CD4-positive, alpha-beta memory T cell (primary cell): Measurements from ENCODE around the gene HOXA9. TPM values are rescaled to one million over a fixed set of nuclear protein-coding genes. Genes with fewer than 3 reads are reported as not detected.

Experiments
- CTCF ChIA-PET: fragments of 350-600 bp; sonication (Branson Sonifier 250); formaldehyde crosslinking; loops from one replicate; lab custom pipeline; 2021; ENCODE audit warnings: inconsistent platforms; ENCODE audit not compliant: partially characterized antibody; lab: Charles Lee
- POLR2A ChIA-PET: fragments of 350-600 bp; sonication (Branson Sonifier 250); formaldehyde crosslinking; loops from one replicate; lab custom pipeline; 2021; ENCODE audit not compliant: partially characterized antibody; lab: Charles Lee
- DNase-seq, 5 donors: peaks; one replicate each; pipeline versions ENCODE4 v3.0.0 to v3.0.0-alpha.2; 2020 to 2022; ENCODE audit warnings: mixed read lengths in 1 of 5
- H3K27ac ChIP-seq: one replicate; pipeline ENCODE4 v1.7.0; 2013; ENCODE audit warnings: low read depth, low read length
- H3K27me3 ChIP-seq: 2 replicates; pipeline ENCODE4 v1.7.0; 2013; ENCODE audit warnings: mild to moderate bottlenecking, low read length, moderate library complexity; ENCODE audit not compliant: insufficient read depth
- H3K36me3 ChIP-seq: 2 replicates; pipeline ENCODE4 v1.7.0; 2013; ENCODE audit warnings: mild to moderate bottlenecking, low read length, moderate library complexity; ENCODE audit not compliant: insufficient read depth
- H3K4me1 ChIP-seq: 2 replicates; pipeline ENCODE4 v1.7.0; 2013; ENCODE audit warnings: mild to moderate bottlenecking, low read length, moderate library complexity; ENCODE audit not compliant: insufficient read depth
- H3K4me3 ChIP-seq, 2 donors: one replicate each; pipeline ENCODE4 v1.7.0; 2013; ENCODE audit warnings: low read length in 2 of 2, mild to moderate bottlenecking in 1 of 2
- H3K9me3 ChIP-seq, 2 donors: one replicate each; pipeline ENCODE4 v1.7.0; 2013; ENCODE audit warnings: low read length in 2 of 2, control low read depth in 1 of 2; ENCODE audit not compliant: control insufficient read depth in 1 of 2
- H3K27ac Mint-ChIP-seq, 7 donors: one replicate each; pipeline ENCODE4 v1.8.0; 2020 to 2021; ENCODE audit warnings: mixed read lengths in 7 of 7, mild to moderate bottlenecking in 6 of 7, inconsistent platforms in 3 of 7, moderate library complexity in 3 of 7
- H3K27me3 Mint-ChIP-seq, 2 donors: one replicate each; pipeline ENCODE4 v1.8.0; 2020 to 2021; ENCODE audit warnings: mixed read lengths in 2 of 2
- H3K36me3 Mint-ChIP-seq, 2 donors: one replicate each; pipeline ENCODE4 v1.8.0; 2020 to 2021; ENCODE audit warnings: mixed read lengths in 2 of 2, inconsistent platforms in 1 of 2, mild to moderate bottlenecking in 1 of 2
- H3K4me1 Mint-ChIP-seq, 4 donors: one replicate each; pipeline ENCODE4 v1.8.0; 2020 to 2021; ENCODE audit warnings: mixed read lengths in 4 of 4, mild to moderate bottlenecking in 1 of 4
- H3K4me3 Mint-ChIP-seq, 8 donors: one replicate each; pipeline ENCODE4 v1.8.0; 2020 to 2021; ENCODE audit warnings: mixed read lengths in 8 of 8, mild to moderate bottlenecking in 7 of 8, moderate library complexity in 6 of 8, inconsistent platforms in 3 of 8
- H3K9me3 Mint-ChIP-seq, 8 donors: one replicate each; pipeline ENCODE4 v1.8.0; 2020 to 2021; ENCODE audit warnings: mixed read lengths in 8 of 8, mild to moderate bottlenecking in 5 of 8, inconsistent platforms in 3 of 8, moderate library complexity in 1 of 8
- intact Hi-C: fragments of 100-400 bp; cut with micrococcal nuclease; formaldehyde crosslinking; loops from one replicate; pipeline ENCODE4 v1.15.1; 2023
- polyA plus RNA-seq, 2 donors: library from polyadenylated mRNA; unstranded; fragments of 300-500 nt; fragmentation: Illumina TruSeq; gene quantifications; one replicate each; pipeline ENCODE4 v1.2.3, GENCODE V29; 2021
- total RNA-seq, 2 experiments: library from RNA; stranded (reverse); gene quantifications; one replicate each; pipeline ENCODE4 v1.2.3, GENCODE V29; 2021

HOXA9 gene
- total and polyA plus RNA-seq, 4 experiments from 2014 or later: not detected

DNA sequence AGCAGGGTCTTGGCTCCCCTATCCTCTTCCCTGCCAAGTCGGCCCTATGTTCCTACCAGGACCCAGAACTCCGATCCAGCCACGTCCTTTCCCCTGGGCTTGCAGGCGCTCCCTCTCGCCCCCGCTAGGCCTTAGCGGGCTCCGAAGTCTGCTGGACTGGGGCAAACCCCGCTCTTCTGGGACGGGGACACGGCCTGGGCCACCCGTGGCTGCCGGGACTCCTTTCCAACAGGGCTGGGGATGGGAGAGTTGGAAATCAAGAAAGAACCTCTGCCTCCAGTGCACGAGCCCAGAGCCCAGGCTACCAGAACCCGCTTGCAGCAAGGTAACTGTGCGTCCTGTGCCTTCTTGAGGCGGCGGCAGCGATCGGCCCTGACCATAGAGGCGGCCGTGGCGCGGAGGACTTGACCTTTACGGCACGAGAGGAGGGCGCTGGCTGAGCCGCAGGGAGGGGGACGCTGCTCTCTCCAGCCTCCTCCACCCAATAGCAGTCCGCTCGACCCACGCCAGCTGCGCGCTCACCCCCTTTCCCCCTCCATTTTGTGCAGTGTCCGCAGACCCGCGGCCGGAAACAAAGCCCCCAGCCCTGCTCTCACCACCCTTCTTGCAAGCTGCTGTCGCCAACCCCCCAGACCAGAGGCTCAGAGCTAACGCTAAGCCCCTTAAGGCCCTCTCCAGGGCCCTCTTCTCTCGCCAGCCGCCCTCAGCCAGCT is 26.7 kb upstream of the HOXA9 start:
- peak overlapping the region in 4 of 7 donors; percentile 29 to 89 (median 62) for H3K27ac Mint-ChIP-seq
- CTCF ChIA-PET: interaction anchor here (1.2 to 1.3 kb wide), 2 partner anchors 13 to 15 kb away, joined by 3 to 4 read pairs; no protein-coding TSS in a partner anchor
- peaks cover 47% of the 10 kb centered on the region for H3K4me1 ChIP-seq

DNA sequence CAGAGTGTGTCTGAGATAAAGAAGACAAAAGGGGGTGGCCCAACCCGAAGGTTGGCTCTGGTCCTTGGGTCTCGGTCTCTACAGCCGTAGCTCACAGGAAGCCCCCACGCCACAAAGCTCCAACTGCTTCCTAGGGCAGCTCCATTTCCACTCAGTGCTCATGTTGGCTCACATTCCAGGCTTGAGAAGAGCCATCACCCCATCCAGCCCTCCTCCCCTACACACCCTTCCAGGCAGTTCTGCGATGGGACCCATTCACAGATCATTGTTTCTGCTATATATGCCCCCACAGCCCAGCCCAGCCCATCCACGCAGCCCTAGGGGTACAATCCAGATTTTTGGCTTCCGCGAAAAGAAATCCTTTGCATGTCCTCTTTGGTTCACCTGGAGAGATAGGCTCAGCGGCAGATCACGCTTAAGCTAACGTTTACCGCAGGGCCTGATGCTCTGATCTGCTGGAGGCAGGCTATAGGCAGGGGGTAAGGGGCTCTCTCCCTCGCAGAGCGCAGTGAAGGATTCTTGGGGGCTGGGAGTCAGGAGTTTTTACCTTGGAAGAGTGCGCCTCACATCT is 25.9 kb upstream of the HOXA9 start:
- peak overlapping the region in 2 of 7 donors; percentile 16 to 89 for H3K27ac Mint-ChIP-seq
- no peaks in the 10 kb centered on the region for H3K36me3 ChIP-seq
- peaks cover 51% of the 10 kb centered on the region for H3K4me1 ChIP-seq
- CTCF ChIA-PET: interaction anchor here (0.8 to 4.9 kb wide), 4 partner anchors 9 to 1340 kb away, joined by 3 to 38 read pairs (median 4); no protein-coding TSS in a partner anchor
- H3K9me3 ChIP-seq: no peaks in the 10 kb centered on the region
- peaks cover 86% of the 10 kb centered on the region for H3K27me3 ChIP-seq
- H3K27me3 Mint-ChIP-seq: peaks cover 71 to 76% of the 10 kb centered on the region in 2 donors
- POLR2A ChIA-PET: interaction anchor here (0.7 to 1.6 kb wide), 3 partner anchors 8 to 23 kb away, joined by 3 read pairs; no protein-coding TSS in a partner anchor
- intact Hi-C loops: loop anchor here (10.0 kb wide), 1 partner anchor 984 kb away; no protein-coding TSS in a partner anchor
- H3K4me3 ChIP-seq: no peak overlapping the region
- no peak overlapping the region for H3K27ac ChIP-seq
- no peak for DNase-seq
- H3K36me3 Mint-ChIP-seq: no peaks in the 10 kb centered on the region
- peaks cover 17 to 65% (median 36%) of the 10 kb centered on the region in 4 donors for H3K4me1 Mint-ChIP-seq
- peak overlapping the region in 1 of 8 donors; percentile 75 for H3K4me3 Mint-ChIP-seq
- H3K9me3 Mint-ChIP-seq: peaks cover 0 to 4% (median 0%) of the 10 kb centered on the region in 8 donors

More for the DNA sequence above, 26.7 kb upstream of the HOXA9 start:
- Mint-ChIP-seq H3K4me1 (peaks cover 14 to 62% (median 35%) of the 10 kb centered on the region in 4 donors), H3K9me3 (peaks cover 0 to 2% (median 0%) of the 10 kb centered on the region in 8 donors), H3K27me3 (peaks cover 68 to 78% of the 10 kb centered on the region in 2 donors), H3K36me3 (no peaks in the 10 kb centered on the region), H3K4me3 (peak overlapping the region in 7 of 8 donors; percentile 57 to 80 (median 71))
- no peak overlapping the region for H3K27ac ChIP-seq
- H3K4me3 ChIP-seq: no peak overlapping the region
- peaks cover 86% of the 10 kb centered on the region for H3K27me3 ChIP-seq
- H3K36me3 ChIP-seq: no peaks in the 10 kb centered on the region
- no peak for DNase-seq
- intact Hi-C loops: loop anchor here (10.0 kb wide), 1 partner anchor 983 kb away; no protein-coding TSS in a partner anchor
- POLR2A ChIA-PET: interaction anchor here (1.3 kb wide), 2 partner anchors 19 to 42 kb away, joined by 3 to 4 read pairs; no protein-coding TSS in a partner anchor
- no peaks in the 10 kb centered on the region for H3K9me3 ChIP-seq

DNA sequence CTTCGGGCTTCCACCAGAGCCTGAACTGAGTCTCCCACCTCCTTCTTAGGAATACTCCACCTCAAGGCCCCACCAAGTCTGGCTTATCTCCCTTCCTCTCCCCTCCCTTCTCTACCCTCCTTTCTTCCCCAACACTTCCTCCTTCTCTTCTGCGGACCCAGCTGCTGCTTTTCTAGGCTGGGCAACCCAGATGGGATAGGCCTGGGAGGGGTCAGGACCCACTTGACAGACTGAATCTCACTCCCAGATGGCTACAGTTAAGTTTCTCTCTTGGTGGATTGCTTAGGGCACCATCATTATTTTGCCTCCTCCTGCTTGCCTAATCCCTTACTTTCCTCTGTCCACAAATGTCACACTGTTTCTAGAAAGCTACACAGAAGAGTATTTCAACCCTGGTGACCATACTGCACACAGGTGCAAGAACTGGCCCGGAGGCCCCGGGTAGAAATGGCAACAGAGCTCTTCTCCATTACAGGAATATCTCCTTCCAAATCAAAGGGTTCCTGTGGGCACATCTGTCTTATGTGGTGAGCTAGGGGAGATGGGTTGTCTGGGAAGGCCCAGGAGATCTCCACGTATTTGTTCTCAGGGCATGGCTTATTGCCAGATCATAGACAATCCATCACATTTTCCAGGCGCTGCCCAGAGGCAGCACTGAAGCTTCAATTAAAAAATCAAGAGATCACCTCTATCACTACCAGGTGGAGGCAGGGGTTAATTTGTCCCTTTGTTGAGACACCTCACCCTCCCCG is 24.8 kb upstream of the HOXA9 start:
- no peak overlapping the region for H3K4me3 ChIP-seq
- H3K4me3 Mint-ChIP-seq: peak overlapping the region in 6 of 8 donors; percentile 35 to 77 (median 57)
- peaks cover 96% of the 10 kb centered on the region for H3K27me3 ChIP-seq
- H3K9me3 Mint-ChIP-seq: peaks cover 0 to 7% (median 0%) of the 10 kb centered on the region in 8 donors
- DNase-seq: no peak
- H3K27me3 Mint-ChIP-seq: peaks cover 76 to 81% of the 10 kb centered on the region in 2 donors
- H3K4me1 ChIP-seq: peaks cover 62% of the 10 kb centered on the region
- H3K9me3 ChIP-seq: no peaks in the 10 kb centered on the region
- peak overlapping the region in 1 of 7 donors; percentile 89 for H3K27ac Mint-ChIP-seq
- no peaks in the 10 kb centered on the region for H3K36me3 ChIP-seq
- H3K36me3 Mint-ChIP-seq: peaks cover 0 to 1% of the 10 kb centered on the region in 2 donors
- H3K27ac ChIP-seq: no peak overlapping the region
- peaks cover 26 to 74% (median 46%) of the 10 kb centered on the region in 4 donors for H3K4me1 Mint-ChIP-seq
- ChIA-PET POLR2A (interaction anchor here (0.7 to 1.7 kb wide), 4 partner anchors 8 to 25 kb away, joined by 3 to 5 read pairs (median 3); partner anchors contain the start of gene HOXA9), CTCF (interaction anchor here (0.9 to 4.9 kb wide), 5 partner anchors 8 to 29 kb away, joined by 3 to 38 read pairs (median 3); no protein-coding TSS in a partner anchor)
- intact Hi-C loops: loop anchor here (10.0 kb wide), 1 partner anchor 985 kb away; no protein-coding TSS in a partner anchor

DNA sequence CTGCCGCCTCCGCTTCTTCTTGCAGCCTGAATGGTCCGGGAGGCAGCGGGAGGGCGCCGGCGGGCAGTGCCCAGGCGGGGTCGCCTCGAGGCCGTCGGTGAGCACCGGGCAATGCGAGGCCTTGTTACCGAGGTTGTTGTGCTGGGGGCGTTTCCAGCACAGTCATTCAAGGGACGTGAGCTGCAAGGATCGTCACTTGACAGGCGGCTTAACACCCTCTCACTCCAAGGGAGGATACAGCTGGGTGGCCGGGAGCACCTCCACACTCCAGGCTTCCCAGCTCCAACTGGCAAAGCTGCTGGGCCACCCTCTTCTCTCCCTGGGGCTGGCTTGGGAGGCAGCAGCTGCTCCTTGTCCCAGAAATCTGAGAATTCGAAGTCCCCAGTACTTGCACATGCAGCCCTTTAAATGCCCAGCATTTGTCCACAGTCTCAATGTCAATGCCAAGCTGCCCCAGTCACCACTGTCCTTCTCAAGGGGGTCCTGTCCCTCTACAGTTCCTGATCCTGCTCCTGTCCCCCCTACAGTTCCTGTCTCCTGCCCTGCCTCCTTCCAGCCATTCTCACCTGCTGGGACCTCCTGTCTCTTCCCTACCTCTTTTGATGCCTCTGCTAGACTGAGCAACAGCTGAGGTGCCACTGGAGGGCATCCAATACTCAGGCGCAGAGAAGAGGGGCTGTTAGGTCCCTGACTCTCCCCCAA is 24.1 kb upstream of the HOXA9 start:
- H3K27me3 Mint-ChIP-seq: peaks cover 76 to 80% of the 10 kb centered on the region in 2 donors
- peaks cover 0 to 13% (median 1%) of the 10 kb centered on the region in 8 donors for H3K9me3 Mint-ChIP-seq
- H3K4me1 Mint-ChIP-seq: peaks cover 32 to 81% (median 52%) of the 10 kb centered on the region in 4 donors
- peaks cover 94% of the 10 kb centered on the region for H3K27me3 ChIP-seq
- peak overlapping the region in 1 of 7 donors; percentile 89 for H3K27ac Mint-ChIP-seq
- CTCF ChIA-PET: interaction anchor here (0.9 to 4.9 kb wide), 3 partner anchors 9 to 23 kb away, joined by 3 to 38 read pairs (median 3); no protein-coding TSS in a partner anchor
- H3K4me1 ChIP-seq: peaks cover 69% of the 10 kb centered on the region
- no peaks in the 10 kb centered on the region for H3K36me3 ChIP-seq
- intact Hi-C loops: no loop called here
- peaks cover 0 to 1% of the 10 kb centered on the region in 2 donors for H3K36me3 Mint-ChIP-seq
- POLR2A ChIA-PET: interaction anchor here (1.6 to 1.7 kb wide), 2 partner anchors 7 to 24 kb away, joined by 3 to 5 read pairs; partner anchors contain the start of gene HOXA9
- H3K9me3 ChIP-seq: no peaks in the 10 kb centered on the region
- H3K4me3 Mint-ChIP-seq: peak overlapping the region in 6 of 8 donors; percentile 35 to 77 (median 57)
- no peak for DNase-seq
- H3K4me3 ChIP-seq: no peak overlapping the region
- no peak overlapping the region for H3K27ac ChIP-seq

DNA sequence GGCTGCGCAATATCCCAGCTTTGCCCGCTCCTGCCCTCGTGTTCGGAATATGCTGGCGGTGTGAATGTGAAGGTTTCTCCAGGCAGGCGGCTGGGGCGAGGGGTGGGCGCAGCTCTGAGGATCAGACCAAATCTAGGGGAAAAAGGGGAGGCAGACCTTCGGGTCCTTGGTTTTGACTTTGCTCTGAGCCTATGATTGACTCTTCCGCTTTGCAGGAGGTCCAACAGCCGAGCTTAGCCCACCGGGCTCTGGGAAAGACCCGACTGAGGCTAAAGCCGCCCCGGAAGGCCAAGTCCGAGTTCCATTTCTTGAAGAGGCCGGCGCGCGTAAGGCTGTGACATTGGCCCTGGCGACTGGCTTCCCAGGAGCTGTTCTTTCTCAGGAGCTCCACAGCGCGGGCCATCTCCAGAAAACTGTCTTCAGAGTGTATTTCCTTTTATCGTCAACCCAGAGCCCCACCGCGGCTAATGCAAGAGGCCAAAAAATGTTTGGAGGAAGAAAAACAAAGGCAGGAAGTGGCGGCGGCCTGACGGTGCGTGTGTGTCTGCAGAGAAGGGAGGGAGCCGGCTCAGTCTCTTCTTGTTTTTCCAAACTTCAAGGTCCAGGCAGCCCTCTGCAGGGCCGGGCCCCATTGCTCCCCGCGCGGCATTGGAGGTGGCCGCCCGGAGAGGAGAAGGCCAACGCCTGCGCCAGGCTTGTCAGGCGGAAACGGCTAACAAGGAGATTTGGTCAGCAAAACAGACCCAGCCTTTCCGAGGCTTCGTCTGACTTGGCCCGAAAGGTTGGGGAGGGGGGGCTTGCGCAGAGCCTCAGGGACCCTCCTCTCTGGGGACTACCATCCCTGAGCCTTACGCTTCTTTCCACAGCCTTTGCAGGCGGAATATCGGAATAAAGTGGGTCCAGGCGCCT is 23.3 kb upstream of the HOXA9 start:
- no peaks in the 10 kb centered on the region for H3K36me3 ChIP-seq
- Mint-ChIP-seq H3K4me1 (peaks cover 32 to 85% (median 54%) of the 10 kb centered on the region in 4 donors), H3K27ac (peak overlapping the region in 4 of 7 donors; percentile 43 to 89 (median 70)), H3K9me3 (peaks cover 0 to 13% (median 1%) of the 10 kb centered on the region in 8 donors), H3K27me3 (peaks cover 74 to 79% of the 10 kb centered on the region in 2 donors), H3K36me3 (peaks cover 0 to 1% of the 10 kb centered on the region in 2 donors), H3K4me3 (peak overlapping the region; percentile 67 to 85 (median 70))
- H3K4me1 ChIP-seq: peaks cover 75% of the 10 kb centered on the region
- ChIA-PET CTCF (interaction anchor here (1.5 to 4.9 kb wide), 3 partner anchors 10 to 27 kb away, joined by 3 to 38 read pairs (median 15); no protein-coding TSS in a partner anchor), POLR2A (interaction anchor here (1.3 to 1.7 kb wide), 3 partner anchors 9 to 11 kb away, joined by 3 to 7 read pairs (median 4); partner anchors contain the start of gene HOXA13)
- H3K27ac ChIP-seq: no peak overlapping the region
- no peaks in the 10 kb centered on the region for H3K9me3 ChIP-seq
- DNase-seq: no peak
- intact Hi-C loops: no loop called here
- H3K4me3 ChIP-seq: peak overlapping the region; percentile 15 to 39
- peaks cover 91% of the 10 kb centered on the region for H3K27me3 ChIP-seq
